H1 (cell line): Measurements from ENCODE around the gene BCL2L12. TPM values are rescaled to one million over a fixed set of nuclear protein-coding genes. Genes with fewer than 3 reads are reported as not detected.

ENCODE experiments used
- CTCF ChIA-PET: fragments of 300-600 bp; sonication (Branson Sonifier 250); formaldehyde crosslinking; loops from one replicate; lab custom pipeline; 2021; ENCODE audit not compliant: partially characterized antibody; lab: Charles Lee
- POLR2A ChIA-PET: fragments of 300-600 bp; sonication (Branson Sonifier 250); formaldehyde crosslinking; loops from one replicate; lab custom pipeline; 2021; ENCODE audit warnings: inconsistent platforms; ENCODE audit not compliant: partially characterized antibody; lab: Charles Lee
- DNase-seq, 2 experiments: peaks; one replicate each; pipeline versions ENCODE4 v3.0.0 to v3.0.0-alpha.2; 2010 to 2022; ENCODE audit warnings: low spot score in 2 of 2, low read depth in 1 of 2, mixed read lengths in 1 of 2
- FAIRE-seq: peaks from 2 replicates; lab custom pipeline; 2011; peaks lifted over from hg19 to GRCh38; lab: Jason Lieb, UNC
- H2AFZ ChIP-seq: 2 replicates; pipeline ENCODE4 v1.8.1; 2012; ENCODE audit warnings: low read length, inconsistent platforms
- H2AK5ac ChIP-seq: 2 replicates; pipeline ENCODE4 v1.6.1; 2013; ENCODE audit warnings: low read depth, low read length
- H2BK120ac ChIP-seq: replicated peaks from 2 replicates; pipeline ENCODE3; 2013; ENCODE audit warnings: low read depth, low read length, inconsistent platforms
- H2BK12ac ChIP-seq: 2 replicates; pipeline ENCODE4 v1.6.1; 2013; ENCODE audit warnings: low read depth, low read length
- H2BK15ac ChIP-seq: 2 replicates; pipeline ENCODE4 v1.6.1; 2013; ENCODE audit warnings: low read length
- H2BK20ac ChIP-seq: 2 replicates; pipeline ENCODE4 v1.6.1; 2013; ENCODE audit warnings: low read length
- H2BK5ac ChIP-seq: 2 replicates; pipeline ENCODE4 v1.6.1; 2013; ENCODE audit warnings: low read depth, low read length
- H3K14ac ChIP-seq: 2 replicates; pipeline ENCODE4 v1.6.1; 2013; ENCODE audit warnings: inconsistent platforms; ENCODE audit not compliant: insufficient read length
- H3K18ac ChIP-seq: 2 replicates; pipeline ENCODE4 v1.6.1; 2013; ENCODE audit warnings: low read length; ENCODE audit errors: extremely low read depth
- H3K23ac ChIP-seq: 2 replicates; pipeline ENCODE4 v1.6.1; 2013; ENCODE audit warnings: inconsistent platforms; ENCODE audit not compliant: insufficient read length
- H3K23me2 ChIP-seq: 2 replicates; pipeline ENCODE4 v1.6.1; 2013; ENCODE audit warnings: low read depth, low read length
- H3K27ac ChIP-seq: 2 replicates; pipeline ENCODE4 v1.6.1; 2011; ENCODE audit warnings: low read depth, low read length, inconsistent platforms
- H3K27me3 ChIP-seq, 4 experiments: replicated peaks in 1 of 4; 1 replicate in 1 of 4; 2 replicates in 3 of 4; pipeline versions ENCODE4 v1.6.1 to v1.8.1; 2011 to 2013; ENCODE audit warnings: low read length in 3 of 4, mild to moderate bottlenecking in 3 of 4, inconsistent platforms in 2 of 4, mixed read lengths in 2 of 4, moderate library complexity in 1 of 4; ENCODE audit not compliant: control insufficient read depth in 3 of 4, insufficient read depth in 3 of 4; ENCODE audit errors: extremely low read depth in 1 of 4
- H3K36me3 ChIP-seq, 4 experiments: 2 replicates each; pipeline versions ENCODE4 v1.6.1 to v1.8.1; 2011 to 2013; ENCODE audit warnings: mild to moderate bottlenecking in 4 of 4, low read length in 3 of 4, moderate library complexity in 2 of 4, control low read depth in 1 of 4, inconsistent platforms in 1 of 4; ENCODE audit not compliant: insufficient read depth in 4 of 4, control insufficient read depth in 2 of 4
- H3K4ac ChIP-seq: replicated peaks from 2 replicates; pipeline ENCODE3; 2013; ENCODE audit warnings: low read length, low read depth, mixed read lengths, inconsistent platforms; ENCODE audit not compliant: insufficient read length
- H3K4me1 ChIP-seq, 4 experiments: replicated peaks in 1 of 4; 1 replicate in 1 of 4; 2 replicates in 3 of 4; pipeline versions ENCODE4 v1.6.1 to v1.8.1; 2011 to 2013; ENCODE audit warnings: low read length in 3 of 4, inconsistent platforms in 2 of 4, mixed read lengths in 1 of 4; ENCODE audit not compliant: insufficient read depth in 4 of 4, control insufficient read depth in 3 of 4
- H3K4me2 ChIP-seq, 2 experiments: 2 replicates each; pipeline versions ENCODE4 v1.6.1 to v1.8.1; 2011 to 2013; ENCODE audit warnings: low read depth in 2 of 2, low read length in 2 of 2, control low read depth in 1 of 2, inconsistent platforms in 1 of 2, mild to moderate bottlenecking in 1 of 2; ENCODE audit not compliant: insufficient read depth in 1 of 2
- H3K4me3 ChIP-seq, 4 experiments: fragments of 200-600, 300-600 bp in 1 of 4; sonication (generic), shearing (Covaris generic), sonication (Bioruptor Twin) in 1 of 4; 2 replicates each; pipeline versions ENCODE4 v1.5.1 to v1.8.1; 2011 to 2016; ENCODE audit warnings: low read length in 4 of 4, low read depth in 3 of 4, control low read depth in 2 of 4, inconsistent platforms in 2 of 4, mild to moderate bottlenecking in 2 of 4, mixed read lengths in 1 of 4, moderate library complexity in 1 of 4; ENCODE audit not compliant: insufficient read depth in 2 of 4; ENCODE audit errors: extremely low read depth in 1 of 4
- H3K56ac ChIP-seq: replicated peaks from 2 replicates; pipeline ENCODE3; 2013; ENCODE audit warnings: low read depth, mild to moderate bottlenecking, mixed read lengths, low read length, inconsistent platforms; ENCODE audit not compliant: insufficient read length
- H3K79me1 ChIP-seq: 2 replicates; pipeline ENCODE4 v1.6.1; 2013; ENCODE audit warnings: low read depth, low read length, control low read depth
- H3K79me2 ChIP-seq, 2 experiments: 2 replicates each; pipeline versions ENCODE4 v1.6.1 to v1.8.1; 2012 to 2013; ENCODE audit warnings: low read length in 2 of 2, mild to moderate bottlenecking in 2 of 2, inconsistent platforms in 1 of 2; ENCODE audit not compliant: insufficient read depth in 2 of 2, control insufficient read depth in 1 of 2
- H3K9ac ChIP-seq, 4 experiments: replicated peaks in 1 of 4; 1 replicate in 1 of 4; 2 replicates in 3 of 4; pipeline versions ENCODE4 v1.6.1 to v1.8.1; 2011 to 2013; ENCODE audit warnings: low read depth in 3 of 4, low read length in 3 of 4, control low read depth in 2 of 4, mild to moderate bottlenecking in 2 of 4, moderate library complexity in 2 of 4, inconsistent platforms in 1 of 4; ENCODE audit errors: extremely low read depth in 1 of 4
- H3K9me3 ChIP-seq, 2 experiments: 2 replicates each; pipeline versions ENCODE4 v1.6.1 to v1.8.1; 2012 to 2013; ENCODE audit warnings: mild to moderate bottlenecking in 2 of 2, moderate library complexity in 2 of 2, control low read depth in 1 of 2, inconsistent platforms in 1 of 2, low read depth in 1 of 2, low read length in 1 of 2, mixed read lengths in 1 of 2; ENCODE audit not compliant: insufficient read depth in 2 of 2
- H4K20me1 ChIP-seq, 2 experiments: replicated peaks in 1 of 2; 2 replicates each; pipeline versions ENCODE3 to v1.8.1; 2011 to 2013; ENCODE audit warnings: inconsistent platforms in 2 of 2, low read length in 2 of 2, mild to moderate bottlenecking in 1 of 2; ENCODE audit not compliant: insufficient read depth in 2 of 2, control insufficient read depth in 1 of 2
- H4K5ac ChIP-seq: 2 replicates; pipeline ENCODE4 v1.6.1; 2013; ENCODE audit warnings: low read length, low read depth, mixed read lengths, inconsistent platforms; ENCODE audit not compliant: insufficient read length
- H4K8ac ChIP-seq: 2 replicates; pipeline ENCODE4 v1.8.0; 2013; ENCODE audit warnings: mild to moderate bottlenecking, moderate library complexity, low read length, inconsistent platforms; ENCODE audit not compliant: insufficient read depth; ENCODE audit errors: extremely low read depth
- H4K91ac ChIP-seq: replicated peaks from 2 replicates; pipeline ENCODE3; 2013; ENCODE audit warnings: low read length, mixed read lengths, inconsistent platforms; ENCODE audit not compliant: insufficient read length
- KDM4A ChIP-seq: IDR thresholded peaks from one replicate; pipeline ENCODE4 v1.7.1; 2012; ENCODE audit warnings: low read depth, mild to moderate bottlenecking, moderate library complexity, low read length, inconsistent platforms; ENCODE audit not compliant: severe bottlenecking
- RNF2 ChIP-seq: fragments of 200-900, 300-1000 bp; sonication (generic); IDR thresholded peaks from 2 replicates; pipeline ENCODE4 v1.7.1; 2016; ENCODE audit warnings: borderline replicate concordance, low read depth, mild to moderate bottlenecking, antibody characterized with exemption, low read length; ENCODE audit not compliant: poor library complexity, severe bottlenecking; ENCODE audit errors: missing control alignments
- WGBS, 2 experiments: shearing (Covaris generic) in 1 of 2; methylation state at CpG; one replicate each; pipeline versions ENCODE4 v1.1.6 to v1.1.7; 2013 to 2015; ENCODE audit warnings: low lambda C conversion rate in 2 of 2, mixed read lengths in 2 of 2, inconsistent platforms in 1 of 2, low coverage in 1 of 2, missing lambda C conversion rate in 1 of 2; ENCODE audit not compliant: insufficient replicate concordance in 2 of 2, insufficient coverage in 1 of 2, insufficient read length in 1 of 2; ENCODE audit errors: extremely low coverage in 1 of 2, missing lambda C conversion rate in 1 of 2; 5-methylcytosine and 5-hydroxymethylcytosine counted together
- polyA plus RNA-seq, 7 experiments: library from polyadenylated mRNA; depleted of rRNA in 3 of 7; stranded (reverse) in 5 of 7; unstranded in 2 of 7; fragments of >200 nt in 5 of 7; fragments of 200-250 nt in 2 of 7; gene quantifications; 1 replicate in 5 of 7; 2 replicates in 1 of 7; 4 replicates in 1 of 7; pipeline versions ENCODE4 v1.2.1 to v1.2.3, GENCODE V29; 2011 to 2013; ENCODE audit warnings: missing spikeins in 2 of 7, mixed read lengths in 2 of 7
- total RNA-seq: library from RNA; stranded (reverse); fragmentation: NEBNext Ultra II Directional; extraction: Animal tissue kit (Norgen Biotek cat#: 25700); gene quantifications from 2 replicates; pipeline ENCODE4 v1.2.1, GENCODE V29; 2021

Gene BCL2L12
- total and polyA plus RNA-seq, 2 of the 8 experiments (the other 6 are each of a cell fraction or from before 2014, with no cell fraction given), result 126 to 209 TPM

DNA sequence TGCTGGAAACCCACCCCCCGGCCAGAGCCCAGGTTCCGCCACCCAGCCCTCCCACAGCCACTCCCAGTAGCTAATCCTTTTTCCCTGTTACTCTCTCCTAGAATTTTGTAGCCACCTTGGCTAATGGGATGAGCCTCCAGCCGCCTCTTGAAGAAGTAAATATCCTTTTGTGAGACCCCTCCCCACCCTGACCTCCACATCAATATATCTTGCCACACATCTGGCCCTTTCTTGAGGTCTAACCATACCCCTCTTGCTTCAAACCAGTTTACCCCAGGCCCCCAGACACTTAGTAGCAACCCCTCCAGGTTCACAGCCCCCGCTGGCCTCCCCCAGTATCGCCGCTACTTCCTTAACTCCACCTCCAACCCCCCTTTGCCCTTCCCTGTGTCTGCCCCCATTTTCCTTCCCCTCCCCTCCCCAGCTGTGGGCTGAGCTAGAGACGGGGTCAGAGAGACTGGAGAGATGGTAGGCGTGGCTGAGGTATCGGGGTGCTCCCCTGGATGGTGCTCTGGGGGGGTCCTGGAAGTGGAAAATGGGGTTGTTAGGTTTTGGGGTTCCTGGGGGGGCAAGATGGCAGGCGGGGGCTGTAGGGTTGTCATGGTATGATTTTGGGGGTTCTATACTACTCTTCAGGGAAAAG, 14.2 kb downstream of the BCL2L12 start:
- Histone ChIP-seq H3K9ac (no peak overlapping the region), H3K4me2 (peak overlapping the region; percentile 58 to 60)
- TF ChIP-seq KDM4A, result no peak
- TF ChIP-seq RNF2, result no peak

More for the DNA sequence above, 14.2 kb downstream of the BCL2L12 start:
- no peak overlapping the region for H4K91ac ChIP-seq
- no peak overlapping the region for H3K56ac ChIP-seq
- H4K8ac ChIP-seq, result 0 out of 2 replicates have a peak overlapping the region, but pooled peaks have one; percentile 17
- WGBS, 2 experiments, result 73% methylated on average over 10 of the region's 10 CpGs; no CpG with 5 or more reads in 1 of the 2 experiments
- peak overlapping the region in 1 of 4 experiments; percentile 45; a peak in 2 of 8 replicates for H3K4me3 ChIP-seq
- CTCF ChIA-PET, result interaction anchor here (0.7 to 3.2 kb wide), 14 partner anchors 8 to 1507 kb away, joined by 3 to 23 read pairs (median 4); partner anchors contain the start of genes ADM5, BCL2L12, CPT1C and IRF3
- peaks cover 29 to 40% of the 10 kb centered on the region in 2 experiments for H4K20me1 ChIP-seq
- peaks cover 17 to 50% of the 10 kb centered on the region in 2 experiments for H3K79me2 ChIP-seq
- no peak overlapping the region for H2BK12ac ChIP-seq
- 0 out of 2 replicates have a peak overlapping the region, but pooled peaks have one; percentile 48 for H3K27ac ChIP-seq
- no peak overlapping the region for H2BK15ac ChIP-seq
- POLR2A ChIA-PET, result interaction anchor here (0.6 to 14.5 kb wide), 14 partner anchors 10 to 196 kb away, joined by 3 to 275 read pairs (median 5); partner anchors contain the start of genes ADM5, BCL2L12, CPT1C and IRF3
- peaks cover 4% of the 10 kb centered on the region for H3K23me2 ChIP-seq
- DNase-seq (no peak), FAIRE-seq (no peak)
- H2BK120ac ChIP-seq, result no peak overlapping the region
- H2AFZ ChIP-seq, result no peak overlapping the region
- no peak overlapping the region for H2BK5ac ChIP-seq
- peaks cover 9% of the 10 kb centered on the region for H3K79me1 ChIP-seq
- H3K36me3 ChIP-seq, result peaks cover 17 to 30% (median 27%) of the 10 kb centered on the region in 4 experiments
- H3K27me3 ChIP-seq, result no peaks in the 10 kb centered on the region
- peaks cover 2 to 17% (median 11%) of the 10 kb centered on the region in 4 experiments for H3K4me1 ChIP-seq
- no peak overlapping the region for H3K4ac ChIP-seq
- no peak overlapping the region for H3K14ac ChIP-seq
- no peak overlapping the region for H2BK20ac ChIP-seq
- no peak overlapping the region for H3K23ac ChIP-seq
- no peak overlapping the region for H2AK5ac ChIP-seq
- no peak overlapping the region for H3K18ac ChIP-seq
- no peaks in the 10 kb centered on the region for H3K9me3 ChIP-seq
- peak overlapping the region; percentile 19 for H4K5ac ChIP-seq
